HG02642 (cell line): ENCODE data around the gene SGK2.

Experiments
- ATAC-seq: cut with Tn5 transposase; IDR thresholded peaks from one replicate; pipeline ENCODE4 v1.9.1; 2021; ENCODE audit warnings: mild to moderate bottlenecking; ENCODE audit not compliant: unreplicated experiment, poor library complexity

Gene SGK2

DNA sequence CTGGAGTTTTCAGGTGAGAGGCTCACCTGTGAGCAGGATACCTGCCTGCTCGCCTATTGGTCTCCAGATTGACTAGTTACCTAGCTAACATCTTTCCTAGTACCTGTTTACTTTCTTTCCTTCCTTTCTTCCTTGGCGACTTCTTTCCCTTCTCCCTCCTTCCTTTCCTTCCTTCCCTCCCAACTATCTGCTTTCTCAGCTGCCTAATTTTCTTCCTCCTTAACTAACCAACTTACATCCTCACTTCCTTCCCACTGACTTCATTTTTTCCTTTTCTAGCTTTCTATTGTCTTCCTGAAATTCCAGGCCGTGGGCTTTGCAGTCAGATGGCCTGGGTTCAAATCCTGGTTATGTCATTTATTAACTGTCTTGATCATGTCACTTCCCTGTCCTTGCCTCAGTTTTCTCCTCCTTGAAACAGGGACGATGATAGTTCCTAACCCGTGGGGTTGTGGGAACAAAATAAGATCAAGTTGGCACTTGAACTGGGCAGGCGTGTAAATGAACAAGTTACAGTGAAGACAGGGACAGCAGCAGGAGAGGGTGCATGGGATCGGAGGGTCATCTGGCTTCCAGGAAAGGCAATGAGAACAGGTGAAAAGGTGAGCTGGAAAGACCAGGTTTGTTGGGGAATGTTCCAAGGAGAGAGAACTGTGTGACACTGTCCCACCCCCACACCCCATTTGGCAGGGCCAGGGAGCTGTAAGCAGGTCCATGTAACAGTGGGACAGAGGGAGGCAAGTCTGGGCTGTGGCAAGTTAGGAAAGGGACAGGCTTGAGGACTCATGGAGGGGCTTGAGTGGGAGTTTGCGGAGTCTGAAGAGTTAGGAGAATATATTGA lies 540 bp downstream of the SGK2 start:
- no peak for ATAC-seq

DNA sequence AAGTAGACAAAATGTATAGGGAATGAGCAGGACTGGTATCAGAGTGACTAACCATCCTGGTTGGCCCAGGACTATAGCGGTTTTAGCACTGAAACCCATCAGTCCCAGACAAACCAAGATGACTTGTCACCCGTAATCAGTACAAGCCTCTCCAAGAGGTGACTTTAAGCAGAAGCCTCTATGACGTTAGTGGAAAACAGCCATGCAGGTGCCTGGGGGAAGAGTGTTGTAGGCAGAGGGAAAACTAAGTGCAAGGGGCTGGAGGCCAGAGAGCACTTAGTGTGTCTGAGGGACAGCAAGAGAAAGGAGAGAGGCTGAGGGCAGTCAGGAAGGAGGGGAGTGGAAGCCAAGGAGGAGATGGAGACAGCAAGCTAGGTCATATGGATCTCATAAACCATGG lies 2.1 kb downstream of the SGK2 start:
- no peak for ATAC-seq

DNA sequence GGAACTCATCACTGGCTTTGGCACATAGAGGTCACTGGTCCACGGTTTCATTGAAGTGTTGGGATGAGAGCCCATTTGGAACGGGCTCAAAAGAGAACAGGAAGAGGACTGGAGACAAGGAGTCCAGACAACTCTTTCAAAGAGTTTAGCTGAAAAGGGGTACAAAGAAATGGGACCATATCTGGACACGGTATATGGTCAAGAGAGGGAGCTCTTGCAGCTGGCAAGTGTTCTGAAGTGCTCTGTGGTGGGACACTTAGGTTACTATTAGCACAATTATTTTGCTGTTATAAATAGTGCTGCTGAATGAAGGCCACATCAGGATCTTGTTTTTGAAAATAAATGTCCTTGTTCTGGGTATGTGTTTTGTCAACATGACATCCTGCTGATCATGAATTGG lies 4.6 kb downstream of the SGK2 start:
- no peak for ATAC-seq

DNA sequence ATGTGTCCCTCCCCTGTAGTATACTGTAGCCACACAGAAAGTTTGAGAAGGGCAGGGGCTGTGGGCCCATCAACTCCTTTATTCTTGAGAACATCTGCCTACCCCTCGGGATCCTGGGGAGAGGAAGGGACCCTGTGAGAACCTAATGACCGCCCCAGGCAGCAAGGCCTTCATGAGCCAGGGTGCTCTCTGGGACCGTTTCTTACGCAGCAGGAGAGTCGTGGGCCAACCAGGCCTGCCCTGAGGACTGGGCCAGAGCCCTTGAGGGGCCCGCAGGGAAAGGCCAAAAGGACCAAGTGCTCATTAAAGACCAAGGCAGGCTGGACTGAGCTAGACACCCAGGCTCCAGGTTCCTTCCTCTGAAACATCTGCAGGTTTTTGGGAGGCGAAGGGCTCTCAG lies 5.2 kb downstream of the SGK2 start:
- no peak for ATAC-seq

DNA sequence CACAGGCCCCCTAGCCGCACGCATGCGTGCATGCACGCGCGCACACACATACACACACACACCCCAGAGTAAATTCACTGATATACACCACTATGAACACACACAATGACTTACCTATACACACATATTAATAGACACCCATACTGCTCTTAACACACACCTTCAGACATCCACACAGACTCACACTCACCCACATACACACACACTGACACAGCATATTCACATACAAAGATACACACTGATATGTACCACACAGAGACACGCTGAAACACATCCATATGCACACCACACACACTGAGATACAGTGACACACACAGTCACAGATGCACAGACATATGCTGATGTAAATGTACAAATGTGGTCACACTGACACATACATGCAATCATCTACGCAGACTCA lies 5.6 kb downstream of the SGK2 start:
- ATAC-seq: no peak

DNA sequence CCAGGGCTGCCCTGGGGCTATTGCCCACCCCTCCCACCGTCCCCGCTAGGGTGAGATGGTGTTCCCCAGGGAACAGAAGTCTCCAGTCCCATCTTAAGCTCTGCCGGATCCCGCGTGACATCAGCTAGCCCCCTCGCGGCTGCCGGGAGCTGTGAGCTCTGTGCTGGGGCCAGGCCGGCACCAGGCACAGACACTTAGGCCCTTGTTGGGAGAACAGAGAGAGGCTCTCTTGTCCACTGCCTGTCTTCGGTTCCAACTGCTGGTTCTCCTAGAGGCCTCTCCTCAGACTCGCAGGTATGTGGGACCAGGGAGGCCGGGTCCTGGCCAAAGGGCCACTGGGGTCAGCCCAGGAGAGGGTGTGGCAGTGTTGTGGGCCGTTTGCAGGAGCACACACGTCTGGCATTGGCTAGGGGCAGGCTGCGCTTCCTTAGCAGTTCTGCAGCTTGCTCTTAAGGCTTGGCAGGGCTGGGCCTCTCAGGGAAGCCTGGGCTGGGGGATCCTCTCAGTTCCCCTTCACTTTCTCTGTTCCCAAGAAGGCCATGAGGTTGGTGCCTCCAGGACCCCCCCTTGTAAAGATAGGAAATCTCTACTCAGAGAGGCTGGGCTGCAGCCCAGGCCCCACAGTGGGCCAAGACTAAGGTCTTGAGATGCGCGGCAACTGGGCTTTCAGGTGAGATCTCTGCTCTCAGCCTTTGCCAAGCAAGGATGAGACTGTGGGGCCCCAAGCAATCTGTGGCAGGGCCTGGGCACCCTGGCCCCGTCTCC lies 6.3 kb downstream of the SGK2 start:
- ATAC-seq: no peak

DNA sequence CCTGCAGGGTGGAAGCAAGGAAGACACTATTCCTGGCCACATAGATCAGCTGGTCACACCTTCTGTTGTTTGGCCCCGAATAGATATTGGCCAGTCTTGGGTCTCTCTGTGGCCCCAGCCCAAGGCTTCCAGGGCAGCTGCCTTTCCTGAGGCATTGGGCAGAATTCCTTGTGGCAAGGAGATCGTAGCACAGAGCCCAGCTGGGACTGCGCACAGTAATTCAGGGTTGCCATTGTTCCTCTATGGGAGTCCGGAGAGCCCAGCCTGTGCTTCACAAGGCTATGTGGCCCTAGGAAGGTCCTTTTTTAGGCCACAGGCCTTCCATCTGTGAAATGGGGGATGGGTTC lies 6.9 kb downstream of the SGK2 start:
- no peak for ATAC-seq

DNA sequence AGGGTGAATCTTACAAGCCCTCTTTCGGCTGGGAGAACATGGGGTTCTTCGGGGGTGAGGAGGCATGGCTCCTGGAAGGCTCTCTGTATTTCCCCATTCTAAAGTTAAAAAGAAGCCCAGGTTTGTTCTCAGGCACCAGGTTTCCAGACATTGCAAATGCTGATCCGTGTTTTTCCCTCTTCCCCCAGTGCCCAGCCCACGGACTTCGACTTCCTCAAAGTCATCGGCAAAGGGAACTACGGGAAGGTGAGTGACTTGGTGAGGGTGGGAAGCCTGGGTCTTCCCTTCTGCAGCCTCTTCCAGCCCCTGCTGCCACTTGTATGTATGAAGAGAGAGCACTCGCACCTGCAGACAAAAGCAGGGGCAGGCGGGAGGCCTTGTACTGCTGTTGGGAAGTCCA lies 8.7 kb downstream of the SGK2 start:
- no peak for ATAC-seq

DNA sequence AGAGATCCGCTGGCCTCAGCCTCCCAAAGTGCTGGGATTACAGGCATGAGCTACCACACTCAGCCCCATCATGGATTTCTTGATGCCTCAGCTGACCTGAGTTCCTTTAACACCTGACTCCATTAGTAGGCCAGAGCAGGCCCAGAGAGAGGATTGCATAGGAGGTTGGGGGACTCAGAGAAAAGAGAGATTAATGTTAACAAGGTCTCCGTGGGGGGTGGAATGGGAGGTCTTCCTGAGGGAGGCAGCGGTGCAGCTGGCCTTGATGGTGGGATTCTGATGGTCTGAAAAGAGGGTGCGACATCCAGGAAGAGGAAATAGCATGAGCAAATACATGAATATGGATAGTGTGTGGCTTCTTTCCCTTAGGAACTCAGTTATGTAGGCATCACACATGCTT lies 9.9 kb downstream of the SGK2 start:
- ATAC-seq: no peak

DNA sequence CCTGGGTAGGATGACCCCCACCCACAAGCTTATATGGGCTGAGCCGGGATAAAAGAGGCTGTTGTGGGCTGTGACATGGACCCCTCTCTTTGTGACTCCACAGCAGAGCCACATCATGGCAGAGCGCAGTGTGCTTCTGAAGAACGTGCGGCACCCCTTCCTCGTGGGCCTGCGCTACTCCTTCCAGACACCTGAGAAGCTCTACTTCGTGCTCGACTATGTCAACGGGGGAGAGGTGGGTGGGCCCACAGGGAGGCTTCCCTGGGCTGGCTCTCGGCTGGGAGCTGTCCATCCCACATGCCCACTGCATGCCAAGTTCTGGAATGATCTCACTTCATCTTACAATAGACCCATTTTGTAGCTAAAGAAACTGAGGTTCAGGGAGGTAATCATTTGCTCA lies 10.5 kb downstream of the SGK2 start:
- ATAC-seq: no peak

DNA sequence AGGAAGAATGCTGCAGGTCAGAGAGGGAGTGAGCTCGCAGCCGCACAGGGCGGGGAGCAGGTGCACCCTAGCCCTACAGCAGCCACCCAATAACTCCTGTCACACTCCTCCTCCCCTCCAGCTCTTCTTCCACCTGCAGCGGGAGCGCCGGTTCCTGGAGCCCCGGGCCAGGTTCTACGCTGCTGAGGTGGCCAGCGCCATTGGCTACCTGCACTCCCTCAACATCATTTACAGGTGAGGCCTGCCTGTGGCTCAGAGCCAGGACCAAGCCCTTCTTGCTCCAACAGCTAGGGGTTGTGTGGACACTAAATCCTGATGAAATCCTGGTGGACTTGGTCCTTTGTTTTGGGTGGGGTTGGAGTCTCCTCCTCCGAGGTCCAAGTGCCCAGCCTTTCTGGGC lies 11.7 kb downstream of the SGK2 start:
- ATAC-seq: no peak

DNA sequence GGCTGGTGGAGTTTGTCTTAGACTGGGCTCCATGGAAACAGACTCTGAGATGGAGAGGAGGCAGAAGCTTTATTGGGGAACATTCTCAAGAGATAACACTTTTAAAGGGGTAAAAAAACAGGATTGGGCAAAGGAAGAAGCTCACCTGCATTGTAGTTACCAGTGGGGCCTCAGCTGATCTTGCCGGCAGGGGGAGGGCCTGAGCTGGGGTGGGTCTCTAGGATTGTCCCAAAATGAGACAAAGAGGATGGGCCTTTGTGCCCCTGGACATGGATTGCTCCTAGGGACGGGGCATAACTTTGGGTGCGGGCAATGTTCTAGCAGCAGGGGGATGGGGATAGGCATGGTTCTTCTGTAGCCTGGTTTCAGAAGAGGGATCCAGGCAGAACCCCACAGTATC lies 12.5 kb downstream of the SGK2 start:
- no peak for ATAC-seq

DNA sequence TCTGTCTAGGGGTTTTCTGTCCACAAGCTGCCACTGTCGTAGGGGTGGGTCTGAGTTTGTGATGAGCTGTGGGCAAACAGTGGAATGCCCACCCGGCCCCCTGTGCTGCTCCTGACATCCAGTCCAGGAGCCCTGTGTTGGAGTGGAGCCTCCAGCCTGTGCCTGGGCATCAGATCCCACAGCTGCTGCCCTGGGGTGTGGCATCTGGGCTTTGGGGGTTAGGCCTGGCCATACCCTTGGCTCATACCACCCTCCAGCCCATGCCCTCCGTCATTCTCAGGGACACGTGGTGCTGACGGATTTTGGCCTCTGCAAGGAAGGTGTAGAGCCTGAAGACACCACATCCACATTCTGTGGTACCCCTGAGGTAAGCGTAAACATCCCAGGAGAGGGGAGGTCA lies 12.9 kb downstream of the SGK2 start:
- ATAC-seq: no peak

DNA sequence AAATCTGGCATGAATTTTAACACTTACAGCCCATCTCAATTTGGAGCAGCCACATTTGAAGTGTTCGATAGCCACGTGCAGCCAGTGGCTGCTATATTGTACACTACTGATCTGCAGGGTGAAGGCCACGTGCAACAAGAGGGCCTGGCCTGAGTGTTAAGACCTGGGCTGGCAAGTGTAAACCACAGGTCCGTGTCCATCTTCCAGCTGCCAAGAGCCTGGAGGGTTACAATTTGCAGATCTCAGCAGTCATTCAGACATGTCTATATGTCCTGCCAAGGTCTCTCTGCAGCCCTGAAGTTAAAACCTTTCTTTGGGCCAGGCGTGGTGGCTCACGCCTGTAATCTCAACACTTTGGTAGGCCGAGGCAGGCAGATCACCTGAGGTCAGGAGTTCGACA lies 14.1 kb downstream of the SGK2 start:
- ATAC-seq: no peak

DNA sequence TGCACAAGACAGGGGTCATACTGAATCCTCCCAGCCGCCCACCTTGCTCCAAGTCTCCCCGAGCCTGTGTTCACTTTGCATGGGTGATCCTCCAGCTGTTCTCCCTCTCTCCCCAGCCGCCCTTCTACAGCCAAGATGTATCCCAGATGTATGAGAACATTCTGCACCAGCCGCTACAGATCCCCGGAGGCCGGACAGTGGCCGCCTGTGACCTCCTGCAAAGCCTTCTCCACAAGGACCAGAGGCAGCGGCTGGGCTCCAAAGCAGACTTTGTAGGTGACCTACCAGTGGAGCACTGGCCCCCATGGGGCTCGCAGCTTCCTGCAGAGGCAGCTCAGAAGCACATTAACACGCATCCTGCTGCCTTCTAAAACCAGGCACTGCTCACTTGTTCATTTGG lies 17.3 kb downstream of the SGK2 start:
- no peak for ATAC-seq

DNA sequence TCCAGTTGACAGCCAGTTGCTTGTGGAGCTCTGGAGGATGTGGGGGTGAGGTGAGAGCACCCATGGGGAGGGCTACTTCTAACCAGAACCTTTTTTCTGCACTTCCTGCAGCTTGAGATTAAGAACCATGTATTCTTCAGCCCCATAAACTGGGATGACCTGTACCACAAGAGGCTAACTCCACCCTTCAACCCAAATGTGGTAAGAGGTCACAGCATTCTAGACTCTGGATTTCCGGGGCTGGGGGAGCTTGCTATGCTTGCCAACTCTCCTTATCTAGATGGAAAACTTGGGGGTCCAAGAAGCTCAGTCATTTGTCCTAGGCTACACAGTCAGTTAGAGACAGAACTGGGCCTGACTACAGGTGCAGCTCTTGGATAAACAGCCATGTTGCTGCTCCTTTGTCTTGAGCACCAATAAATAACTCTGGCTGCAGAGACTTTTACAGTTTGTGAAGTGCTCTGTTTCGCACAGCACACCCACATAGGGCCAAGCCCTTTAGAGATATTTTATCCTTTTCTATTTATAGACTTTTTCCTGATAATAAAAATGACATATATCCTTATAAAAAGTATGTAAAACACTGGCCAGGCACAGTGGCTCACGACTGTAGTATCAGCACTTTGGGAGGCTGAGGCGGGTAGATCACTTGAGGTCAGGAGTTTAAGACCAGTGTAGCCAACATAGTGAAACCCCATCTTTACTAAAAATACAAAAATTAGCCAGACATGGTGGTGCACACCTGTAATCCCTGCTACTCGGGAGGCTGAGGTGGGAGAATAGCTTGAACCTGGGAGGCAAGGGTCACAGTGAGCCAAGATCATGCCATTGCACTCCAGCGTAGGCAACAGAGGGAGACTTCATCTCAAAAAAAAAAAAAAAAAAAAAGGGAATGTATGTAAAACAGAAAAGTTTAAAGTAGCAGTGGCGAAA lies 21.3 kb downstream of the SGK2 start:
- no peak for ATAC-seq

DNA sequence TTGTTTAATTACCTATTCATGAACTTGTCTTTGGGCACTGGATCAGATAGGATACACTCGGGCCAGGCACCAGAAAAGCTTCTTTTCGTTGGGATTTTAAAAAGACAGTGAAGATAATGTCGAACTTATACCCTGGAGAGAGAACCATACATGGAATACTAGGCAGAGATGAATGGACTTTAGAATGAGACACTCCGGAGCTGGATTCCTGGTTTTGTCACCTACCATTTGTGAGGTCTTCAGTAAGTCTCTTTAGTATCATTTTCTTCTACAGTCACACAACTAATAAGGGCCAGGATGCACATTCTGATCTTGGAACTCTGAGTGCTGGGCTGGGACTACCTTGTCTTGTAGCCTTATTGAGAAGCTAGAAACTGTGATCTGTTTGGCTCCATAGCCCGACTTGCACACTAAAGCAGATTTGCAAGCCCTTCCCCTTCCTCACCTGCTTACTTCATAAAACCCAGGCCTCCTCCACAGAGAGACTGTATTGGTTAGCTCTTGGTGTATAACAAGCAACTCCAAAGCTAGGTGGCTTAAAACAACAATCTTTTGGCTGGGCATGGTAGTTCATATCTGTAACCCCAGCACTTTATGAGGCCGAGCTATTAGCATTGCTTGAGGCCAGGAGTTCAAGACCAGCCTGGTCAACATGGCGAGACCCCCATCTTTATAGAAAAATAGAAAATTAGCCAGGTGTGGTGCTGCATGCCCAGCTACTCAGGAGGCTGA lies 24.5 kb downstream of the SGK2 start:
- no peak for ATAC-seq

DNA sequence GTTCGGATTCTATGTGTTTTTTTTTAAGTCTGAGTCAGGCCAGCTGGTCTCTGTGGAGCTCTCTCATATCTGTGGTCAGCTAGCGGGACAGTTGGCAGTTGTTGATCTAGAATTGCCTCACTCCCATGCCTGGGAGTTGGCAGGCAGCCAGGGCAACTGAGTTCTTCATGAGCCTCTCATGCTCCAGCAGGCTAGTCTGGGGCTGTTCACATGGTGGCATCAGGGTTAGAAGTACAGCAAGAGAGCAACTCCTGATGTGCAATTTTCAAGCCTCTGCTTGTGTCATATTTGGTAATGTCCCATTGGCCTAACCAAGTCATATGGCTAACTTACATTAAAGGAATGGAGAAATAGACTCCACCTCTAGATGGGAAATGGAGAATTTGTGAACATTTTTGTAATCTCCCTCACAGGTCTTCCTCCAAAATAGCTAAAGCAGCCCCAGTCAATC lies 25.2 kb downstream of the SGK2 start:
- no peak for ATAC-seq

DNA sequence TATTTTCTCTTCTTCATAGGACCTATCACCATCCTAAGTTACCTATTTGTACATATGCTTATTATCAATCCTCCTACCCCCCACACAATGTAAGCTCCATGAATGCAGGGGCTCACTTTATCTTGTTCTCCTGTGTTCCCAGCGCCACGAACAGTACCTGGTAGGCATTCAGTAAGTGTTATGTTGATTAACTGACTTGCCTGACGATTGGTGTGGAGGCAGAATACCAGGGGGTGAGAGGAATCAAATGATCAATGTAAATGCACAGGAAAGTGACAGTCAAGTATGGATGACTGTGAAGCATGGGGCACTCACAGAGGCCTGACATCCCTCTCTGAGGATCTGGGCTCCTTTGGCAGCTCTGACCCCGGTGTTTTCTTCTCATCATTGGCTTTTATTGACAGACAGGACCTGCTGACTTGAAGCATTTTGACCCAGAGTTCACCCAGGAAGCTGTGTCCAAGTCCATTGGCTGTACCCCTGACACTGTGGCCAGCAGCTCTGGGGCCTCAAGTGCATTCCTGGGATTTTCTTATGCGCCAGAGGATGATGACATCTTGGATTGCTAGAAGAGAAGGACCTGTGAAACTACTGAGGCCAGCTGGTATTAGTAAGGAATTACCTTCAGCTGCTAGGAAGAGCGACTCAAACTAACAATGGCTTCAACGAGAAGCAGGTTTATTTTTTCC lies 25.8 kb downstream of the SGK2 start:
- ATAC-seq: no peak

DNA sequence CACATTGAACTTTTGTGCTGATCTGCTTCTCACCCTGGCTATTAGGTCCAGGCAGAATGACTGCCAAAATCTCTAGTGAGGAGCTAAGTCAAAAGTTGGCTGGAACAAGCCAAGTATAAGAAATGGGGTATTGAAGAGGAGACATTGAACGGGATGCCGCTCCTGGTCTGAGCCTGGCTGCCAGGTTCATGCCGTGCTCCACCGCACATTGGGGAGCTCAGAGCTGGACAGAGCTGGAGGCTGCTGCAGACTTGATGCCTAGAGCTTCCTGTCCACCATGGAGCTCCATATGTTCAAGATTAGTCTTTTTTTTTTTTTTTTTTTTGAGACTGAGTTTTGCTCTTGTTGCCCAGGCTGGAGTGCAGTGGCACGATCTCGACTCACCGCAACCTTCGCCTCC lies 27.8 kb downstream of the SGK2 start:
- no peak for ATAC-seq
